Iris pigment epithelial cell (primary cell): Measurements from ENCODE around the gene JUP.

Source experiments
- DNase-seq: peaks from one replicate; pipeline ENCODE4 v3.0.0-alpha.2; 2011; ENCODE audit warnings: low read depth

The JUP gene

GRCh38 chr17:41758601-41759000 lies 27.9 kb downstream of the JUP start:
- no peak for DNase-seq

- no peak for DNase-seq
Observed at GRCh38 chr17:41754066-41754465, 32.4 kb downstream of the JUP start.

GRCh38 chr17:41751288-41751687 lies 35.2 kb downstream of the JUP start:
- no peak for DNase-seq

- DNase-seq = no peak
Observed at GRCh38 chr17:41750862-41751261, 35.6 kb downstream of the JUP start.

GRCh38 chr17:41748275-41748674 lies 38.2 kb downstream of the JUP start:
- no peak for DNase-seq

- no peak for DNase-seq
Observed at GRCh38 chr17:41741709-41742108, 44.8 kb downstream of the JUP start.

- no peak for DNase-seq
Observed at GRCh38 chr17:41740506-41740905, 46.0 kb downstream of the JUP start.

GRCh38 chr17:41739661-41740352 lies 46.7 kb downstream of the JUP start:
- DNase-seq = peak; percentile 8

- no peak for DNase-seq
Observed at GRCh38 chr17:41738801-41739112, 47.8 kb downstream of the JUP start.

- peak; percentile 54 for DNase-seq
Observed at GRCh38 chr17:41738077-41738800, 48.3 kb downstream of the JUP start.

- no peak for DNase-seq
Observed at GRCh38 chr17:41737680-41738023, 48.9 kb downstream of the JUP start.

GRCh38 chr17:41736983-41737679 lies 49.4 kb downstream of the JUP start:
- DNase-seq = no peak

GRCh38 chr17:41735744-41736143 lies 50.8 kb downstream of the JUP start:
- no peak for DNase-seq

GRCh38 chr17:41734949-41735313 lies 51.6 kb downstream of the JUP start:
- no peak for DNase-seq

GRCh38 chr17:41734139-41734948 lies 52.2 kb downstream of the JUP start, which contains the start of gene HAP1:
Gene HAP1 (minus strand): TSS chr17:41734643. CDS start chr17:41734634, 9 bp downstream.
- peak; percentile 23 for DNase-seq

GRCh38 chr17:41733348-41734138 lies 53.0 kb downstream of the JUP start:
- DNase-seq = no peak

- no peak for DNase-seq
Observed at GRCh38 chr17:41731836-41732235, 54.7 kb downstream of the JUP start.

- DNase-seq = no peak
Observed at GRCh38 chr17:41730479-41730878, 56.0 kb downstream of the JUP start.

GRCh38 chr17:41728056-41728455 lies 58.5 kb downstream of the JUP start:
- DNase-seq = no peak

- no peak for DNase-seq
Observed at GRCh38 chr17:41725134-41725533, 61.4 kb downstream of the JUP start.

GRCh38 chr17:41724476-41725050 lies 61.9 kb downstream of the JUP start:
- DNase-seq = no peak
